IPS-20b (cell line): ENCODE data around the gene HECW1.

Experiments
- H3K27ac ChIP-seq: one replicate; pipeline ENCODE4 v1.5.1; 2013; ENCODE audit warnings: low read length
- H3K27me3 ChIP-seq: 2 replicates; pipeline ENCODE4 v1.6.1; 2013; ENCODE audit warnings: mild to moderate bottlenecking, low read length, inconsistent platforms; ENCODE audit not compliant: insufficient read depth
- H3K36me3 ChIP-seq: 2 replicates; pipeline ENCODE4 v1.6.1; 2013; ENCODE audit warnings: low read depth, mild to moderate bottlenecking, inconsistent platforms, low read length, moderate library complexity; ENCODE audit not compliant: insufficient read depth
- H3K4me1 ChIP-seq: 2 replicates; pipeline ENCODE4 v1.6.1; 2013; ENCODE audit warnings: mild to moderate bottlenecking, control low read depth, inconsistent platforms, low read length, moderate library complexity; ENCODE audit not compliant: insufficient read depth
- H3K4me3 ChIP-seq: 2 replicates; pipeline ENCODE4 v1.5.1; 2013; ENCODE audit warnings: mild to moderate bottlenecking, low read length, inconsistent platforms
- H3K9ac ChIP-seq: 2 replicates; pipeline ENCODE4 v1.6.1; 2013; ENCODE audit warnings: low read depth, mild to moderate bottlenecking, inconsistent platforms, low read length, moderate library complexity
- H3K9me3 ChIP-seq: 2 replicates; pipeline ENCODE4 v1.6.1; 2013; ENCODE audit warnings: mild to moderate bottlenecking, low read depth, low read length, inconsistent platforms; ENCODE audit not compliant: insufficient read depth

The HECW1 gene

GRCh38 chr7:43302773-43303460 is 190.5 kb downstream of the HECW1 start:
- Histone ChIP-seq H3K9ac (no peak overlapping the region), H3K27me3 (no peaks in the 10 kb centered on the region), H3K9me3 (no peaks in the 10 kb centered on the region), H3K4me1 (no peaks in the 10 kb centered on the region; the same call in 1 of the 2 replicates), H3K27ac (no peak overlapping the region), H3K36me3 (no peaks in the 10 kb centered on the region), H3K4me3 (no peak overlapping the region)

GRCh38 chr7:43303740-43304241 is 191.3 kb downstream of the HECW1 start:
- no peak overlapping the region for H3K27ac ChIP-seq
- no peaks in the 10 kb centered on the region; the same call in 1 of the 2 replicates for H3K4me1 ChIP-seq
- H3K4me3 ChIP-seq = no peak overlapping the region
- no peaks in the 10 kb centered on the region for H3K27me3 ChIP-seq
- no peaks in the 10 kb centered on the region for H3K9me3 ChIP-seq
- no peak overlapping the region for H3K9ac ChIP-seq
- no peaks in the 10 kb centered on the region for H3K36me3 ChIP-seq

GRCh38 chr7:43306404-43306803 is 194.0 kb downstream of the HECW1 start:
- Histone ChIP-seq H3K27ac (no peak overlapping the region), H3K36me3 (no peaks in the 10 kb centered on the region), H3K9ac (no peak overlapping the region), H3K9me3 (no peaks in the 10 kb centered on the region), H3K4me3 (no peak overlapping the region), H3K27me3 (no peaks in the 10 kb centered on the region), H3K4me1 (no peaks in the 10 kb centered on the region; the same call in 1 of the 2 replicates)

GRCh38 chr7:43307522-43307921 is 195.1 kb downstream of the HECW1 start:
- no peaks in the 10 kb centered on the region for H3K9me3 ChIP-seq
- no peaks in the 10 kb centered on the region for H3K4me1 ChIP-seq
- H3K9ac ChIP-seq = no peak overlapping the region
- no peak overlapping the region for H3K27ac ChIP-seq
- no peak overlapping the region for H3K4me3 ChIP-seq
- no peaks in the 10 kb centered on the region for H3K36me3 ChIP-seq
- no peaks in the 10 kb centered on the region for H3K27me3 ChIP-seq

- no peak overlapping the region for H3K4me3 ChIP-seq
Observed at GRCh38 chr7:43308913-43309705, 196.7 kb downstream of the HECW1 start.

GRCh38 chr7:43309706-43310022 is 197.2 kb downstream of the HECW1 start:
- no peaks in the 10 kb centered on the region for H3K27me3 ChIP-seq
- no peak overlapping the region for H3K27ac ChIP-seq
- H3K4me1 ChIP-seq = no peaks in the 10 kb centered on the region
- no peak overlapping the region for H3K4me3 ChIP-seq
- H3K36me3 ChIP-seq = no peaks in the 10 kb centered on the region
- no peaks in the 10 kb centered on the region for H3K9me3 ChIP-seq
- no peak overlapping the region for H3K9ac ChIP-seq

More at GRCh38 chr7:43308913-43309705, 196.7 kb downstream of the HECW1 start:
- H3K9me3 ChIP-seq = no peaks in the 10 kb centered on the region
- H3K4me1 ChIP-seq = no peaks in the 10 kb centered on the region
- no peaks in the 10 kb centered on the region for H3K27me3 ChIP-seq
- H3K36me3 ChIP-seq = no peaks in the 10 kb centered on the region
- no peak overlapping the region for H3K9ac ChIP-seq
- no peak overlapping the region for H3K27ac ChIP-seq

- no peaks in the 10 kb centered on the region for H3K36me3 ChIP-seq
- no peaks in the 10 kb centered on the region for H3K27me3 ChIP-seq
- H3K27ac ChIP-seq = no peak overlapping the region
- no peaks in the 10 kb centered on the region for H3K9me3 ChIP-seq
- H3K9ac ChIP-seq = no peak overlapping the region; the same call in 1 of the 2 replicates
- no peak overlapping the region for H3K4me3 ChIP-seq
- H3K4me1 ChIP-seq = no peaks in the 10 kb centered on the region
Observed at GRCh38 chr7:43311052-43311451, 198.6 kb downstream of the HECW1 start.

- Histone ChIP-seq H3K9me3 (no peaks in the 10 kb centered on the region), H3K36me3 (no peaks in the 10 kb centered on the region), H3K4me3 (no peak overlapping the region), H3K4me1 (0 out of 2 replicates have a peak, but pooled peaks cover under 1% of the 10 kb centered on the region), H3K27ac (no peak overlapping the region), H3K27me3 (no peaks in the 10 kb centered on the region), H3K9ac (no peak overlapping the region)
Observed at GRCh38 chr7:43311694-43312093, 199.2 kb downstream of the HECW1 start.

- no peak overlapping the region for H3K4me3 ChIP-seq
- no peaks in the 10 kb centered on the region for H3K9me3 ChIP-seq
- H3K36me3 ChIP-seq = no peaks in the 10 kb centered on the region
- no peak overlapping the region for H3K27ac ChIP-seq
- 0 out of 2 replicates have a peak, but pooled peaks cover 2% of the 10 kb centered on the region for H3K4me1 ChIP-seq
- H3K27me3 ChIP-seq = no peaks in the 10 kb centered on the region
- no peak overlapping the region for H3K9ac ChIP-seq
Observed at GRCh38 chr7:43313628-43314378, 201.4 kb downstream of the HECW1 start.

- no peak overlapping the region for H3K9ac ChIP-seq
- H3K36me3 ChIP-seq = no peaks in the 10 kb centered on the region
- H3K27ac ChIP-seq = no peak overlapping the region
- H3K4me1 ChIP-seq = 0 out of 2 replicates have a peak, but pooled peaks cover 2% of the 10 kb centered on the region
- H3K27me3 ChIP-seq = no peaks in the 10 kb centered on the region
- no peaks in the 10 kb centered on the region for H3K9me3 ChIP-seq
- no peak overlapping the region for H3K4me3 ChIP-seq
Observed at GRCh38 chr7:43314379-43315158, 202.1 kb downstream of the HECW1 start.

GRCh38 chr7:43317075-43317474 is 204.6 kb downstream of the HECW1 start:
- Histone ChIP-seq H3K36me3 (no peaks in the 10 kb centered on the region), H3K4me1 (0 out of 2 replicates have a peak, but pooled peaks cover 2% of the 10 kb centered on the region)

More at GRCh38 chr7:43317075-43317474, 204.6 kb downstream of the HECW1 start:
- Histone ChIP-seq H3K27me3 (no peaks in the 10 kb centered on the region), H3K4me3 (no peak overlapping the region), H3K9ac (no peak overlapping the region), H3K9me3 (no peaks in the 10 kb centered on the region), H3K27ac (no peak overlapping the region)
